Pericardium fibroblast (primary cell): ENCODE results near the gene FRMPD1. TPM values are rescaled to one million over a fixed set of nuclear protein-coding genes. Genes with fewer than 3 reads are reported as not detected.

Source experiments
- total RNA-seq: library from RNA; depleted of rRNA; stranded (reverse); fragments of >200 nt; gene quantifications from 2 replicates; pipeline ENCODE4 v1.2.3, GENCODE V29; 2015

The FRMPD1 gene, protein sequence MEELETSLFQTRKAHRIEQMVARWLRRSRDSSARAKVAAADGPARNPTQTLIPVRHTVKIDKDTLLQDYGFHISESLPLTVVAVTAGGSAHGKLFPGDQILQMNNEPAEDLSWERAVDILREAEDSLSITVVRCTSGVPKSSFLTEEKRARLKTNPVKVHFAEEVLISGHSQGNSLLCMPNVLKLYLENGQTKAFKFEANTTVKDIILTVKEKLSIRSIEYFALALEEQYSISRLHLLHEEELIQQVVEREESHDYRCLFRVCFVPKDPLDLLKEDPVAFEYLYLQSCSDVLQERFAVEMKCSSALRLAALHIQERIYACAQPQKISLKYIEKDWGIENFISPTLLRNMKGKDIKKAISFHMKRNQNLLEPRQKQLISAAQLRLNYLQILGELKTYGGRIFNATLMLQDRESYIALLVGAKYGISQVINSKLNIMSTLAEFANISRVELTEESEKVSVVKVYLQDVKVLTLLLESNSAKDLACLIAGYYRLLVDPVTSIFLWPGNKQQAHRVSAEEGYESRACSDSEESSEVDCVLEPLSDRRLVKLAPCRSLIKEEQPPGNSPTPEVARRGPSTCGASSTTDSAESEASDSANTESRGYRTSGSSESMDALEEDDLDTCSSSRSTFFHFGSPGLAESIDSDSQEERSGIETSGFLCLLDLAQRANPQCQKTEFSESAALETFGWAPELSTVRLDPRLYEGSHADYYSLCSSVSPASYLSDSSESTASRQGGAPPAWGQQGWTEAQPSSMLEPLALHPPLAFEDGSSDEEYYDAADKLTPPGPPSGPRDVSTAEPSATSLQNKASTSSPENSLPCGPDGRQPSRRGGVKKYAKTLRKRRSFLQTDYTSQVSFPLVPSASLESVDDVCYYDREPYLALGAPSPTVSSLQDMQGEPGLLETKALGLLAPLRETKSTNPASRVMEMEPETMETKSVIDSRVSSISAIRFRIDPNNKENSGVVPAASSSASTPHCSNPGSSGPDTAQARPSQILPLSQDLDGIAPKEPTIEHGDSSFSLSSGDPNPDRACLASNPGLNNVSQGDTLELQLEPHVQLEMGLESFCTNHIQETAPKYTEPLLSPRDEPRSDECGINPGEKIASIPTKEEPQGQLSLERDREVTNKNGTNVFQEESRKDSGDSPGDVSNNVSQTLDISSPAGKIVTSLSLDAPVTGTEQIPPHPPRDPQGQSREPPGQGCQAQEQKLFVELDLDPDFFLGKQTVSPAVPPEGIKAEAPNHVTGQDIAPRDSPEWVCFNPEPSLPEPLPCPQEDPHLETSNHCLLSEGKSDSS (N-terminal part only)
- total RNA-seq, result not detected in 2 replicates

DNA sequence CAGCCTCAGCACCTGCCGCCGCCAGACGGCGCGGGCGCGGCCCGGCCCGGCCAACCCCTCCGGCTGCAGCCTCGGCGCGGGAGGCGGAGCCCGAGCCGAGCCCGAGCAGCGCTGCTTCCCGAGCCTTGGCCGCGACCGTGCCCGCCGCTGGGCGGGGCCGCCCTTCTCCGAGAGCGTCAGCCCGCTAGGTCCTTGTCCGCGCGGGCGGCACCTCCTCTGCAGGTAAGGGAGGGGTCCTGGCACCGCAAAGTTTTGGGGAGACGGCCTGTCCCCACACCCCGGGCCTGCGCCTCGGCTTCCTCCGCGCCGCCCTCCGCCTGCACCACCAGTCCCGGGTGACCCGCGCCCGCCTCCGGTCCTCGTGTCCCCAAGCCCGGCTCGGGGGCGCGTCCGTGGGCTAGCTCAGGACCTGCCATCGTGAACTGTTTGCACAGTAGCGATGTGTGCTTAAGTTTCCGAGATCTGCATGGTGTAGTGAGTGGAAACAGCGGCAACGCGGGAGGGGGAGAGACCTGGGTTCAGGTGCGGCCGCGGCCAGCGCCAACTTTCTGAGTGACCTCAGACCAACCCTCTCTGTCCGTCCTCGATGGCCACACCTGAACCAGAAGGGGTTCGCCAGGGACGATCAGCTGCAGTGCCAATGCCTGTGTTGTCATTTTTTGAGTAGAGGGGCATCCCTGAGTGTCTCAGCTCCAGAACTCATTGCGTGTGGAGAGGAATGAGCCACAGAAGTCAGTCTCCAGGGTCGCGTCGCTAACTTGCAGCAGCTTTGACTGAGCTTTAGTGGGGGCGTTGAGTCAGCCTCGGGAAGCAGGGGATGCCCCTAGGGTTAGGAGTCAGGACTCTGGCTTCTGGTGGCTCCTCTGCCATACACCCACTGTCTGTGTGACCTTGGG lies at the start of gene FRMPD1:
FRMPD1 (plus strand) TSS at position 82 of the 896 bp plus-strand sequence. CDS start 41,688 bp downstream, outside the sequence.

DNA sequence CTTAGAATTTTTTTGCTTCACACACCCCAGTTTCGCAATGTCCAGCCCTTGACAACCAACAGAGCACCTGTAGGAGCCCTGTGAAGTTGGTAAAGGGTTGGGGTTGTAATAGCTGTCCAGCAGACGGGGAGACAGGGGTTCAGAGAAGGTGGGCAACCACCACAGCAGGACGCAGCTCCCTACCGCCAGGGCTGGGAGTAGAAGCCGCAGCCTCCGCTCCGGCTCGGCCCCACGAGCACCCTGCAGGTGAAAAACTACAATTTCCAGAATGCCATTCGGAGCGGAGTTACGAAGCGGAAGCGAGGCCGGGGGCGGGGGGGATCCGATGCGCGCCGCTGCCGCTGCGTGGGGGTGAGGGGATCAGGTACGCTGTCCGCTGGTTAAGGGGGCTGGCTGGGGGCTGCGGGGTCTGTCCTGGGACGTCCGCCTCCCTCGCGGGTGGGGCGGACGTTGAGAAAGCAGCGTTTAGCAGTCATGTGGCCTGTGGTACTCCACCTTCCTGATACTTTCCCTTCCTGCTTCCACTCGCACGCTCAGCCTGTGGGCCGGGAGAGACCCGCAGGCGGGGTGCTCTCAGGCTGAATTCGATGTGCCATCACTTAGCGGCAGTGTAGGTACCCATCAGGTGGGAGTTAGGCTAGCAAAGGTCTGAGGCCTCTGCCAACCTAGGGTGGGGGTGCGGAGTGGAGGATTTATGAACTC lies 102.9 kb downstream of the FRMPD1 start, which contains the start of gene TRMT10B:
TRMT10B (plus strand) TSS at position 317 of the 702 bp plus-strand sequence. CDS start 8,127 bp downstream, outside the sequence.

DNA sequence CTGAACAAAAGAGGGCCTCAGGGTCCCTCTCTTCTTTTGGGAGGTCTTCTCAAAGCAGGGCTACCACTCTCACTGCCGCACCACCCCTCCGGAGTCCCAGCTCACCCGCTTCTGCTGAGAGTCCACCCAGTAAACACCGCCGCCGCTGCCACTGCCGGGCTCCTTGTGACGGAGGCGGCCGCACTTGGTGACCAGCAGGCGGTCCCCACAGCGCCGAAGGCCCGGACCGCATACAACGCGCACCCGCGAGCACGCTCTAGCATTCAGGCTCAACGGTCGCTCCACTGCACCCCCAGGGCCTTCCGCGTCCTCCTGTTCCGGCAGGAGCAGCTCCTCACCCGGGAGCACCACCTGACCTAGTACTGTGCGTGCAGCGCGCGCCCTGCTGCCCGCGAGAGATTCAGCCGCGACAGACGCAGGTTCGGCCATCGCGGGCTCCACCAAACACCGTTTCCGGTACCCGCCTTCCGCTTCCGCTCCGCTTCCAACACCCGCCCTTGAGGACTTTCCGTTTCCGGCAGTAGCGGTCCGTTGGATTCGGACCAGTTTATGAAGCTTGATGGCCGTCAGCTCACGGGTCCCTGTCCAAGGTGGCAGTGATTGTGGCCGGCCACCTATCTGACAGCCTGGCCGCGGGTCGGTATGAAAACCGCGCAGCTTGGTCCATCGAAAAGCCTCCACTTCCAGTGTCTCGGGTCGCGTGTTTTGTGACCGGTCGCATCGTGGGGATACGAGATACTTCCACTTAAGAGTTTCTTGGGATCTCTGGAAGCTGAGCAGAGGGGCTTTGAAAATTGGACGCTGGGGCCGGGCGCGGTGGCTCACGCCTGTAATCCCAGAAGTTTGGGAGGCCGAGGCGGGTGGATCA lies 134.1 kb downstream of the FRMPD1 start, which contains the start of gene EXOSC3:
EXOSC3 (minus strand) TSS at position 449 of the 868 bp plus-strand sequence; CDS start at position 429, 20 bp downstream.

Other genes starting within 250 kb of the FRMPD1 start
- 114 and 179 TPM in 2 replicates for gene GRHPR, start 228.3 kb upstream of the FRMPD1 start, total RNA-seq
- gene ZBTB5, start 185.5 kb upstream of the FRMPD1 start, total RNA-seq, result 7.2 and 7.7 TPM in 2 replicates
- gene POLR1E, start 165.0 kb upstream of the FRMPD1 start, total RNA-seq, result 28.2 and 47.6 TPM in 2 replicates
- 10.1 and 17.6 TPM in 2 replicates for gene FBXO10, start 74.6 kb upstream of the FRMPD1 start, total RNA-seq
- 122 and 141 TPM in 2 replicates for gene TOMM5, start 58.4 kb upstream of the FRMPD1 start, total RNA-seq
- 3.0 TPM in 2 replicates for gene TRMT10B, start 102.9 kb downstream of the FRMPD1 start, total RNA-seq
- gene EXOSC3, start 134.1 kb downstream of the FRMPD1 start, total RNA-seq, result 22.9 and 29.6 TPM in 2 replicates
- 9.6 and 12.1 TPM in 2 replicates for gene DCAF10, start 149.8 kb downstream of the FRMPD1 start, total RNA-seq